Measurements from ENCODE around the gene PSMB10.
A peak's percentile ranks its signal among the peaks of the same experiment; 100 is the strongest.

Gene PSMB10

DNA sequence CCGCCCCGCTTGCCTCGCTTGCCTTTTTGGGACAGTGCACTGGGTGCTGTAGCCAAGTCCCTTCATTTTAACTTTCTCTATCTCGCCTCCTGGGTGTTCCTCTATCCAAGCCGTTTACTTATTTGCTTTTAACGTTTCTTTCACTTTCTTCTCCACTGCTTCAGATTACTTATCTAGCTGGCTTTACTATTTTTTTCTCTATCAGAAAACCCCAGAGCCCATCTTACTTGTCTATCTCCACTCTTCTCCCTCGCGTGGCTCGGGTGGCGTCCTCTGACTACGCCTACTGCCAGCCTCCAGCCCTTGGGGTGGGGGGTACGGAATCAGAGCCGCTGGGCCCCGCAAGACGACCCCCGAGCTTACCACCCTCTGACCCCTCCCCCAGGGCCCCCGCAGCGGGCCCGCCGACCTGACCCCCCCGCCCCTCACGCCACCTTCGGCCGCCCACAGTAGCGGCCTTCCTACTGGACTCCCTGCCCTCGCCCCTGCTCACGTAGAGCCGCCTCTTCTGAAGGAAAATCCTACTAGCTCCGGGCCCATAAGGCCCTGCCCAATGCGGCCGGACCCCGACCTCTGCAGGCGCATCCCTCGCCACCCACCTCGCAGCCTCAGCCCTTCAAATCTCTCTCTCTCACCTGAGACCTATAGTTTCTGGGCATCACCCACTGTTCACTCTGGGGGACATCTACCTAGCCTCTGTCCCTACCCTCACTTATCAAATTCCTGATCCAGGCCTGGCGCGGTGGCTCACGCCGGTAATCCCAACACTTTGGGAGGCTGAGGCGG lies 32.8 kb upstream of the PSMB10 start:
- Histone ChIP-seq H3K4me1 (ENCODE audit: control insufficient read depth, insufficient read depth, low read length) (peaks cover 13% of the 10 kb centered on the region), H3K4me3 (ENCODE audit: insufficient read depth, low read depth, low read length) (no peak overlapping the region), H3K36me3 (ENCODE audit: control insufficient read depth, insufficient read depth, low read length) (no peaks in the 10 kb centered on the region), H3K27me3 (ENCODE audit: control insufficient read depth, insufficient read depth, low read length, poor library complexity, severe bottlenecking) (peaks cover 21% of the 10 kb centered on the region), H3K9me3 (ENCODE audit: control insufficient read depth, low read length) (no peaks in the 10 kb centered on the region), H3K27ac (ENCODE audit: insufficient read depth, low read depth, low read length, poor library complexity, severe bottlenecking) (no peak overlapping the region)
- WGBS, 2 experiments = 81 to 82% methylated on average over 40 of the region's 40 CpGs

GRCh38 chr16:67968400-67969253 lies 32.0 kb upstream of the PSMB10 start, which contains the start of gene SLC12A4:
Gene SLC12A4 (minus strand): TSS chr16:67968637. CDS start chr16:67968553, 84 bp downstream.
- peak within 1 kb of the TSS; percentile 60 for H3K4me3 ChIP-seq (ENCODE audit: insufficient read depth, low read depth, low read length)
- H3K9me3 ChIP-seq (ENCODE audit: control insufficient read depth, low read length) = no peaks in the 10 kb centered on the region
- 20 to 21% methylated on average over 78 of the region's 78 CpGs for WGBS, 2 experiments
- peaks cover 21% of the 10 kb centered on the region for H3K27me3 ChIP-seq (ENCODE audit: control insufficient read depth, insufficient read depth, low read length, poor library complexity, severe bottlenecking)
- no peak within 1 kb of the TSS for H3K27ac ChIP-seq (ENCODE audit: insufficient read depth, low read depth, low read length, poor library complexity, severe bottlenecking)
- H3K4me1 ChIP-seq (ENCODE audit: control insufficient read depth, insufficient read depth, low read length) = peaks cover 13% of the 10 kb centered on the region
- no peaks in the 10 kb centered on the region for H3K36me3 ChIP-seq (ENCODE audit: control insufficient read depth, insufficient read depth, low read length)

DNA sequence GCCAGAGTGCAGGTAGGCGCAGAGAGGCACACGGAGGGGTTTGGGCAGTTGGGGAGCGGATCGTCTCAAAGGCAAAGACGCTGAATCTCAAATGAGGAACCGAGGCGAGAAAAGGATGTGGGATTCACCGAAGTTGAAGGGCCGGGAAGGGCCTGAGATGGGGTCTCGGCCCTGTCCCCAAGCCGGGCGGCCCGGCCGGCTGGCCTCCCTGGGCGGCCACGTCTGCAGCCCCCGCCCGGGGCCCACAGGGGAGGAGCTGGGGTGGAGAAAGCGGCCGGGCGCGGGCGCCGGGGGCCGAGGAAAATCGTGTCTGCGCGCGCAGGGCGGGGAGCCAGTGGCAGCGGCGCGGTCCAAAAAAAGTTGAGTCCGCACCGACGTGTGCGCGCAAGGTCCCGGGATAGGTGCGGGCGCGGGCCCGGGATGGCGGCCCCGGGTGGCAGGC lies 31.3 kb upstream of the PSMB10 start:
- Histone ChIP-seq H3K9me3 (ENCODE audit: control insufficient read depth, low read length) (no peaks in the 10 kb centered on the region), H3K4me3 (ENCODE audit: insufficient read depth, low read depth, low read length) (peak overlapping the region; percentile 60), H3K27me3 (ENCODE audit: control insufficient read depth, insufficient read depth, low read length, poor library complexity, severe bottlenecking) (peaks cover 21% of the 10 kb centered on the region), H3K36me3 (ENCODE audit: control insufficient read depth, insufficient read depth, low read length) (no peaks in the 10 kb centered on the region), H3K27ac (ENCODE audit: insufficient read depth, low read depth, low read length, poor library complexity, severe bottlenecking) (no peak overlapping the region), H3K4me1 (ENCODE audit: control insufficient read depth, insufficient read depth, low read length) (peaks cover 13% of the 10 kb centered on the region)
- 2% methylated on average over 45 of the region's 45 CpGs for WGBS, 2 experiments

GRCh38 chr16:67967183-67967957 lies 30.7 kb upstream of the PSMB10 start:
- H3K4me1 ChIP-seq (ENCODE audit: control insufficient read depth, insufficient read depth, low read length) = peaks cover 13% of the 10 kb centered on the region
- WGBS, 2 experiments = 40 to 42% methylated on average over 18 of the region's 18 CpGs
- no peak overlapping the region for H3K27ac ChIP-seq (ENCODE audit: insufficient read depth, low read depth, low read length, poor library complexity, severe bottlenecking)
- H3K27me3 ChIP-seq (ENCODE audit: control insufficient read depth, insufficient read depth, low read length, poor library complexity, severe bottlenecking) = peaks cover 21% of the 10 kb centered on the region
- no peaks in the 10 kb centered on the region for H3K36me3 ChIP-seq (ENCODE audit: control insufficient read depth, insufficient read depth, low read length)
- no peaks in the 10 kb centered on the region for H3K9me3 ChIP-seq (ENCODE audit: control insufficient read depth, low read length)
- H3K4me3 ChIP-seq (ENCODE audit: insufficient read depth, low read depth, low read length) = peak overlapping the region; percentile 60

DNA sequence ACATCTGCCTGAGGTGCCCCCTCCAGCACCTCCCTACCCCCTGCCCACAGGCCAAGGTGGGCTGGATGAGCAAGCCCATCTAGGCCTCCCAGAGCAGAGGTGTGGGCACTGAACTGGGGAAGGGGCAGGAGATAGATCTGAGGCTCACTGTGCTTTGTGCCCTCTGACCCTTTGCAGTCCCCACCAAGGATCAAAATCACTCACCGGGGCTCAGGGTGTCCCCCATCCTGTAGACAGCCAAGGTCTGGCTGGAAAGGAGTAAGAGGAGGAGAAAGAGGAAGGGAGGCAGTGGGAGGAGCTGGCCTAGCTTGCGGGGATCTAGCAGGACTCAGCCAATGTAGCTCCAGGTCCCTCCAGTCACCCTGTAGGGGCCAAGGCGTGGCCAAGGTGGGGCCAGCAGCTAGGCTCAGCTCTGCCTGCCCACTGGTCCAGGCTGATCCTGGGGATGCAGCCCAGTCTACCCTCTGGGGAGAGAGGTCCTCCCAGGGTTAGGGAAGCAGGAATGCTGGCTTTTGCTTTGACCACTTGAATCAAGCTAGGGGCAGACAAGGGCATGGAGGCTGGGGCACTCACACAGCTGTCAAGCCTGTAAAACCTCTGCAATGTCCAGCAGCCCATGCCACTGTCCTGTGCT lies 30.0 kb upstream of the PSMB10 start:
- H3K36me3 ChIP-seq (ENCODE audit: control insufficient read depth, insufficient read depth, low read length) = no peaks in the 10 kb centered on the region
- WGBS, 2 experiments = 67 to 71% methylated on average over 3 of the region's 3 CpGs
- H3K27ac ChIP-seq (ENCODE audit: insufficient read depth, low read depth, low read length, poor library complexity, severe bottlenecking) = no peak overlapping the region
- no peaks in the 10 kb centered on the region for H3K9me3 ChIP-seq (ENCODE audit: control insufficient read depth, low read length)
- no peak overlapping the region for H3K4me3 ChIP-seq (ENCODE audit: insufficient read depth, low read depth, low read length)
- H3K4me1 ChIP-seq (ENCODE audit: control insufficient read depth, insufficient read depth, low read length) = peaks cover 13% of the 10 kb centered on the region
- peaks cover 21% of the 10 kb centered on the region for H3K27me3 ChIP-seq (ENCODE audit: control insufficient read depth, insufficient read depth, low read length, poor library complexity, severe bottlenecking)

DNA sequence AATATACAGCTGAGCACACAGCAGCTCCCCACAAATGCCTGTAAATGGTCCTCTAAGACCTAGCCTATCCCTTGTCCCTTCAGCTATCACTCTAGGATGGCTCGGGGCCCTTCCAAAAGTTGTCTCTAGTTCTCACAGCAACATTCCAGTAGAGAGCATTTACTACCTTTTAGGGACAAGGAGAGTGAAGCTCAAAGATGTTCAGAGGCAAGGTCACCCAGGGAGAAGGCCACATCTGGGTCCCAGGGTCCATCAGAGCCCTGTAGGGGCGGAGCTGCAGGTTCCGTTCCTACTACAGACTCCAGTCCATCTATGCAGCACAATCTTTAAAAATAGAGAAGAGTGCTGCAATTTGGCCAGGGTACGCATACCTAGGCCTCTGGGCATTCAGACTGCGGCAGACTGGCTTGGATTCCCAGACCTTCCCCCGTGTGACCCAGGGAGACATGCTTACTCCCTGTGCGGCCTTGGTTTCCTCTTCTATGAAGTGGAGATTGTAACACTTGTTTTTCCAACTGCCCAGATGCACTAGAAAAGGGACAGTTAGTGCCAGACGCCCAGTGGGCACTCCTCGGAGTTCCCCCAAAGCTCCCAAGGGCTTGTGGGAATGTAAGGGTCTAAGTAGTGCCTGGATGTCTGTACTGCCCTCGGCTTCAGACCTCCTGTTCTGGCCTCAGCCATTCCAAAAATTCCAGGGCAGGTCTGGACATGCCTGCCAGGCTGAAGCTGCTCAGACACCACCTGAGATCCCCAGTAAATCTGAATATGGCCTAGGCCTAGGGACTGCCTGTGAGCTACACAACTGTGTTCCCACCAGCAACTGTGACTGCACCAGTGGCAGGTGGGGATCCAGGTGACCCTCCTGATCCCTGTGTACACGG lies 29.3 kb upstream of the PSMB10 start:
- Histone ChIP-seq H3K27ac (ENCODE audit: insufficient read depth, low read depth, low read length, poor library complexity, severe bottlenecking) (no peak overlapping the region), H3K4me1 (ENCODE audit: control insufficient read depth, insufficient read depth, low read length) (peaks cover 13% of the 10 kb centered on the region), H3K36me3 (ENCODE audit: control insufficient read depth, insufficient read depth, low read length) (no peaks in the 10 kb centered on the region), H3K9me3 (ENCODE audit: control insufficient read depth, low read length) (no peaks in the 10 kb centered on the region), H3K4me3 (ENCODE audit: insufficient read depth, low read depth, low read length) (no peak overlapping the region), H3K27me3 (ENCODE audit: control insufficient read depth, insufficient read depth, low read length, poor library complexity, severe bottlenecking) (peaks cover 21% of the 10 kb centered on the region)
- 88 to 89% methylated on average over 11 of the region's 11 CpGs for WGBS, 2 experiments

GRCh38 chr16:67964477-67965131 lies 28.0 kb upstream of the PSMB10 start:
- Histone ChIP-seq H3K9me3 (ENCODE audit: control insufficient read depth, low read length) (no peaks in the 10 kb centered on the region), H3K27me3 (ENCODE audit: control insufficient read depth, insufficient read depth, low read length, poor library complexity, severe bottlenecking) (peaks cover 21% of the 10 kb centered on the region), H3K4me3 (ENCODE audit: insufficient read depth, low read depth, low read length) (no peak overlapping the region), H3K27ac (ENCODE audit: insufficient read depth, low read depth, low read length, poor library complexity, severe bottlenecking) (no peak overlapping the region), H3K4me1 (ENCODE audit: control insufficient read depth, insufficient read depth, low read length) (peaks cover 13% of the 10 kb centered on the region), H3K36me3 (ENCODE audit: control insufficient read depth, insufficient read depth, low read length) (no peaks in the 10 kb centered on the region)
- WGBS, 2 experiments = 92 to 95% methylated on average over 6 of the region's 6 CpGs

- peaks cover 18% of the 10 kb centered on the region for H3K27me3 ChIP-seq (ENCODE audit: control insufficient read depth, insufficient read depth, low read length, poor library complexity, severe bottlenecking)
- H3K36me3 ChIP-seq (ENCODE audit: control insufficient read depth, insufficient read depth, low read length) = no peaks in the 10 kb centered on the region
- no peaks in the 10 kb centered on the region for H3K9me3 ChIP-seq (ENCODE audit: control insufficient read depth, low read length)
- WGBS, 2 experiments = 88 to 89% methylated on average over 32 of the region's 32 CpGs
- peaks cover 13% of the 10 kb centered on the region for H3K4me1 ChIP-seq (ENCODE audit: control insufficient read depth, insufficient read depth, low read length)
- H3K27ac ChIP-seq (ENCODE audit: insufficient read depth, low read depth, low read length, poor library complexity, severe bottlenecking) = no peak overlapping the region
- no peak overlapping the region for H3K4me3 ChIP-seq (ENCODE audit: insufficient read depth, low read depth, low read length)
These were observed 27.1 kb upstream of the PSMB10 start for GRCh38 chr16:67963662-67964321.

All from ectodermal cell (in vitro differentiated cells).